ENCODE results near the gene GPR137B.

- TF ChIP-seq POLR2A (IDR thresholded peaks at IDR 0.05; ENCODE audit: low read depth, low read length) (no peak), RCOR1 (IDR thresholded peaks at IDR 0.05; ENCODE audit: insufficient replicate concordance, low read length) (no peak), CTCF (conservative IDR thresholded peaks at IDR 0.05; ENCODE audit: low read depth, low read length) (no peak), RFX5 (IDR thresholded peaks at IDR 0.05; ENCODE audit: low read depth, low read length) (no peak), RAD21 (IDR thresholded peaks at IDR 0.05; ENCODE audit: low read length) (no peak), BHLHE40 (IDR thresholded peaks at IDR 0.05; ENCODE audit: low read depth, low read length) (no peak), CEBPB (IDR thresholded peaks at IDR 0.05; ENCODE audit: low read depth, low read length) (no peak), MXI1 (IDR thresholded peaks at IDR 0.05; ENCODE audit: borderline replicate concordance, low read depth, low read length) (no peak), MAFK (IDR thresholded peaks at IDR 0.05; ENCODE audit: low read depth, low read length) (no peak), USF2 (IDR thresholded peaks at IDR 0.05; ENCODE audit: low read depth, low read length) (no peak), SMC3 (IDR thresholded peaks at IDR 0.05; ENCODE audit: low read depth, low read length) (no peak), NFE2L2 (IDR thresholded peaks at IDR 0.05; ENCODE audit: low read depth, low read length) (no peak), MAZ (IDR thresholded peaks at IDR 0.05; ENCODE audit: borderline replicate concordance, low read depth, low read length) (no peak), ELK1 (IDR thresholded peaks at IDR 0.05; ENCODE audit: borderline replicate concordance, low read depth, low read length) (no peak)
Measured at GRCh38 chr1:236181059-236181458, 38.7 kb downstream of the GPR137B start.
